HG03565 (cell line): ENCODE measurements around the gene LNX2.
A peak's percentile ranks its signal among the peaks of the same experiment; 100 is the strongest.

Experiments used
- ATAC-seq: cut with Tn5 transposase; IDR thresholded peaks from one replicate; pipeline ENCODE4 v1.9.1; 2021; ENCODE audit warnings: mild to moderate bottlenecking, moderate library complexity; ENCODE audit not compliant: unreplicated experiment

Gene LNX2

GRCh38 chr13:27620377-27621115 lies at the start of gene LNX2:
LNX2 (minus strand) TSS chr13:27620529; CDS start chr13:27581703, 38,826 bp downstream.
- ATAC-seq = peak; percentile 79

- ATAC-seq = no peak
Measured at GRCh38 chr13:27667946-27668345, 47.6 kb upstream of the LNX2 start.

- no peak for ATAC-seq
Measured at GRCh38 chr13:27666951-27667350, 46.6 kb upstream of the LNX2 start.

GRCh38 chr13:27665761-27666160 lies 45.4 kb upstream of the LNX2 start:
- no peak for ATAC-seq

GRCh38 chr13:27665333-27665732 lies 45.0 kb upstream of the LNX2 start:
- ATAC-seq = no peak

GRCh38 chr13:27663947-27664346 lies 43.6 kb upstream of the LNX2 start:
- ATAC-seq = no peak

GRCh38 chr13:27662738-27663470 lies 42.6 kb upstream of the LNX2 start:
- no peak for ATAC-seq

GRCh38 chr13:27661017-27661416 lies 40.7 kb upstream of the LNX2 start:
- ATAC-seq = no peak

- ATAC-seq = no peak
Measured at GRCh38 chr13:27660511-27660910, 40.2 kb upstream of the LNX2 start.

- no peak for ATAC-seq
Measured at GRCh38 chr13:27659145-27659865, 39.0 kb upstream of the LNX2 start.

GRCh38 chr13:27658546-27658945 lies 38.2 kb upstream of the LNX2 start:
- no peak for ATAC-seq

GRCh38 chr13:27657724-27658123 lies 37.4 kb upstream of the LNX2 start:
- no peak for ATAC-seq

GRCh38 chr13:27654816-27655215 lies 34.5 kb upstream of the LNX2 start:
- ATAC-seq = no peak

GRCh38 chr13:27654059-27654458 lies 33.7 kb upstream of the LNX2 start:
- ATAC-seq = no peak

- ATAC-seq = no peak
Measured at GRCh38 chr13:27650312-27650711, 30.0 kb upstream of the LNX2 start.

GRCh38 chr13:27644302-27644701 lies 24.0 kb upstream of the LNX2 start:
- no peak for ATAC-seq

- ATAC-seq = no peak
Measured at GRCh38 chr13:27643334-27644132, 23.2 kb upstream of the LNX2 start.

- no peak for ATAC-seq
Measured at GRCh38 chr13:27641711-27642502, 21.6 kb upstream of the LNX2 start.

GRCh38 chr13:27639186-27639585 lies 18.9 kb upstream of the LNX2 start:
- ATAC-seq = no peak

GRCh38 chr13:27638521-27638920 lies 18.2 kb upstream of the LNX2 start:
- no peak for ATAC-seq
